Skin epidermis (tissue), 12 donors: Measurements from ENCODE around the gene RBM4B.
A peak's percentile ranks its signal among the peaks of the same experiment; 100 is the strongest.
"Not testable (repeated sequence)": the region's sequence is repeated elsewhere in the genome, so short reads cannot be mapped to it uniquely, and the experiment has no call there.

Source experiments
- H3K27ac ChIP-seq, 21 experiments: fragments of 200-600 bp; sonication (generic) in 11 of 21; one replicate each; pipeline ENCODE4 v1.5.0; 2020; ENCODE audit warnings: mild to moderate bottlenecking in 3 of 21, inconsistent platforms in 2 of 21, moderate library complexity in 2 of 21
- H3K4me3 ChIP-seq, 7 experiments: fragments of 200-600 bp; sonication (generic) in 2 of 7; one replicate each; pipeline ENCODE4 v1.5.0; 2020; ENCODE audit warnings: inconsistent platforms in 2 of 7, mild to moderate bottlenecking in 2 of 7, moderate library complexity in 1 of 7

The RBM4B gene, protein sequence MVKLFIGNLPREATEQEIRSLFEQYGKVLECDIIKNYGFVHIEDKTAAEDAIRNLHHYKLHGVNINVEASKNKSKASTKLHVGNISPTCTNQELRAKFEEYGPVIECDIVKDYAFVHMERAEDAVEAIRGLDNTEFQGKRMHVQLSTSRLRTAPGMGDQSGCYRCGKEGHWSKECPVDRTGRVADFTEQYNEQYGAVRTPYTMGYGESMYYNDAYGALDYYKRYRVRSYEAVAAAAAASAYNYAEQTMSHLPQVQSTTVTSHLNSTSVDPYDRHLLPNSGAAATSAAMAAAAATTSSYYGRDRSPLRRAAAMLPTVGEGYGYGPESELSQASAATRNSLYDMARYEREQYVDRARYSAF

DNA sequence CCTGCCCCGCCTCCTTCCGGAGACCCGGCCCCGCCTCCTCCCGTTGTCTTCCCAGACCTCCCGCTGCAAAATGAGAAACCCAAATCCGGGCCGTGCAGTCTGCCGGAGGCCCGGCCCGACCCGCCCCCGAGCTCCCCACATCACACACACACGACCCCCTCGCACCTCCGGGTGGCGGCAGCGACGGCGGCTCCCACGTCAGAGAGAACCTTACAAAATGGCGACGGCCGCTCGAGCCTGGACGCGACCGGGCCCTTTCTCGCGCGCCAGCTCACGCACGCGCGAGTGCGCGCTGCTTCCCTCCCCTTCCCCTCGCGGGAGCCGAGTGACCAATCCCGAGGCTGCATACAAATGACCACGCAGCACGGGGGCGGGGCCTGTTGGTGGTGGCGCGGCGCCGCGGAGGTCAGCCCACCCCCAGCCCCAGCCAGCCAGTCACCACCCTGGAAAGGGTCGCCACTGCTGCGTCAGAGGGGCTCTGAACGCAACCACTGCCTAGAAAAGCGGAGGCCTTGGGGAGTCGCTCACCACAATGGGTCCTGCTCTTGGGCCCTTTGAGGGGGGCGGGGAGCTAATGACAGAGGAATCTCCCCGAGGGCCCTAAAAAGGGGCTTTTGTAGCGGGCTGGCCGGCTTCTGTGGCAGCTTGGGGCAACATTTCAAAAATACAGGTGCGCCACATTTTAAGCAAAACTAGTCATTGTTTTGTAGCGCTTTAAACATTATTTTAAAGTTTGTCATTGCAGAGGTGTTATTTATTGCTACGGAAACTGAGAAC lies at the start of gene RBM4B:
Gene RBM4B (minus strand): TSS at position 289 of the 777 bp plus-strand sequence. CDS start 808 bp downstream, outside the sequence.
- H3K27ac ChIP-seq: peak within 1 kb of the TSS; percentile 54 to 98 (median 93)
- peak within 1 kb of the TSS; percentile 48 to 77 (median 67) for H3K4me3 ChIP-seq

DNA sequence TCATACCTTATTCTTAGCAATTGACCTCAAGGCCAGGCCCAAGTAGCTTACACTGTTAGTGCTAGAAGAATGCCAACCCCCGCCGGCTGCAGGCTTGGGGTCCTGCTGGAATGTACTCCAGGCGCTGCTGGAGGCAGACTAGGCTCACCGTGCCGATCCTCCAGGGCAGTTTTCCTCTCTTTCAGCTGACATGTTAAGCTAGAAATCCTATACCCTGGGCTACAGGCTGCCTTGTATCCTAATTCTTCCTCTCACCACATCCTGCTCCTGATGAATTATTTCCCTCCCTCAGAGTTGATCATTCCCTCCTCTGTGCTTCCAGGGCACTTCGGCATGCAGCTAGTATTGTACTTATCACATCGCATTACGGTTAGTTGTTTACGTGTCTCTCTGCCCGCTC lies 48.0 kb upstream of the RBM4B start:
- Histone ChIP-seq H3K4me3 (no peak overlapping the region), H3K27ac (no peak overlapping the region)

DNA sequence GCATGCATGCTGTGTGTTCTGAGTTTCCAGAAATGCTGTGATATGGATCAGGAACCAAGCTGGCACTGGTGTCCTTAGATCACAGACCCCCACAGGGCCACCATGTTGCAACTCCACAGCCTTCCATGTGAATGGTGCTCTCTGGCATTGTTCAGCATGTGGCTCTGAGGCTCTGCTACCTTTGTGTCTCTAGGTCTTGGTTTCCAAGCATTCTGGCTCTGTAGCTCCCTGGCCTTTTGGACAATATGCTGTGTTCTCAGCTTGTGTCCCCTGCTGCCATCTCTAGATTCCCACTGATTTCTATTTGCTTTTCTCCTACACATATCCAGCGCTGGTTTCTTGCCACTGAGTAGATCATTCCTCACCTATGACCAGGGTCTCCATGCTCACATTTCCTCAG lies 47.4 kb upstream of the RBM4B start:
- Histone ChIP-seq H3K4me3 (no peak overlapping the region), H3K27ac (no peak overlapping the region)

DNA sequence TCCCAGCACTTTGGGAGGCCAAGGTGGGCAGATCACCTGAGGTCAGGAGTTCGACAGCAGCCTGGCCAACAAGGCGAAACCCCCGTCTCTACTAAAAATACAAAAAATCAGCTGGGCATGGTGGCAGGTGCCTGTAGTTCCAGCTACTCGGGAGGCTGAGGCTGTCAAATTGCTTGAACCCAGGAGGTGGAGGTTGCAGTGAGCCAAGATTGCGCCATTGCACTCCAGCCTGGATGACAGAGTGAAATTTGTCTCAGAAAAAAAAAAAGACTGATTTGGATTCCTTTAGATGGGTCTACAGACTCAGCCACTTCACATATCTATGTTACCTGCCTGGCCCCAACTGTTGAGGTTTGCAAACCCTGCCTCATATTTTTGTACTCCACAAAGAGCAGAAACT lies 46.5 kb upstream of the RBM4B start:
- not testable (repeated sequence) for H3K27ac ChIP-seq

DNA sequence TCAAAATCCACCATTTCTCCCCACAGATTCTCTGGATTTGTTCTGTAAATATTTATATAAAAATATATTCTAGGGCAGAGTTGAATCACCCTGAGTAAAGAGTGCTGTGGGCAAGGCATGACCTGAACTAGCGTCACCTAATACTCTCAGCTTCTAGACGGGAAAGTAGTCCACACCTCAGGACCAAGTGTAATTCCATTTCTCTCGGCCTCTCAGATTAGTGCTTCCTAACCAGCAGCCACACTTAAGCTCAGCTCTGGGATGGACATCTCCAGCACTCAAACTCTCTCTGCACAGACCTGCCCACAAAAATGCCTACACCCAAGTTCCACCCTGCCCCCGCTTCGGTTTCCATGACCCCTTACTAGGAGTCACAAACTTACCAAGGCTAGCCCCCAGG lies 46.0 kb upstream of the RBM4B start:
- Histone ChIP-seq H3K4me3 (no peak overlapping the region), H3K27ac (no peak overlapping the region)

More for the DNA sequence above, 46.5 kb upstream of the RBM4B start:
- H3K4me3 ChIP-seq: not testable (repeated sequence)

DNA sequence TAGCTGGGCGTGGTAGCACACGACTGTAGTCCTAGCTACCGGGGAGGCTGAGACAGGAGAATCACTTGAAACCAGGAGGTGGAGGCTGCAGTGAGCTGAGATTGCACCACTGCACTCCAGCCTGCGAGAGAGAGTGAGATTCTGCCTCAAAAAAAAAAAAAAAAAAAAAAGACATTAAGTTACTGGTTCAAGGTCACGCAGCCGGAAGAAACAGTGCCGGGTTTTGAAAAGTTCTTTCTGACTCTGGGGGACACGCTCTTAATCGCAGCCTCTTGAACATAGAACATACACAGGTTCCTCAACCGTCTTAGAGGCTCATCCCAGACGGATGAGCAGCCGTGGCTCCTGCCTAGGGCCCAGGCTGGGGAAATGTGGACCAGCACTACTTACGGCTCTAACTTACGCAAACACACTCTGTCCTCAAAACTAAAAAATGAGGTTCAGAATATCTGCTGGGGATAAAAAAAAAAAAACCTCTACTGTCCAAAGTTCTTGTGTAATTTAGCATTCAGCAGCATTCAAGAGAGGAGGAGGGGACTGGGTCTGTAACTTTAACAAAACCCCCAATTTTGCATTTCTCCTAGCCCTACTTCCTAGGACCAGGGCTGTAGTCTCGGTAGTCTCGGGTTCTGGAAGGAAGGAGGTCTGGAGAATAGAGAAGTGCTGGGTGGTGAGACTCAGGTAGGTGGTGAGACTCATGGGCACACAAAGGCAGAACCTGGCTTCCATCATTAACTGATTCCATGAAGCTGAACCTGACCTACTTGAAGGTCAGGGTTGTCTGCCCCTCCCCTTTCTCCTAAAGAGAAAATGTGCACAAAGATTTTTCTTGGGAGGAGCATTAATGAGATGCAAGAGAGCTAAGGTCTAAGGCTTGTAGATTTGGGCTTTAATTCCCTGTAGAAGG lies 45.3 kb upstream of the RBM4B start:
- H3K4me3 ChIP-seq: no peak overlapping the region
- no peak overlapping the region for H3K27ac ChIP-seq

DNA sequence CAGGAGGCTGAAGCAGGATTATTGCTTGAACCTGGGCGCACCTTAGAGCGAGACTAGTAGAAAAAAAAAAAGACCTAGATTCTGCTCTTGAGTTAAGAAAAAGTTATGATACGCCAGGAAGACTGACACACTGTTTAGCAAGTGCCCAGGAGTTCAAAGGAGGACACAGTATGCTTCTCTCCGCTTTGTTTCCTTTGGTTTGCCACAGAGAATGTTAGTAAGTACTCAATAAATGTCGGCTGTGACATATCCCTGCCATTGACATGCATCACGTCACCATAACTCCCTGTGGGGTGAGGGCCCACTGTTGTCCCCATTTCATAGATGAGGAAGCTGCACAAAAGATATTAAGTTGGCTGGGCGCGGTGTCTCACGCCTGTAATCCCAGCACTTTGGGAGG lies 44.3 kb upstream of the RBM4B start:
- Histone ChIP-seq H3K4me3 (no peak overlapping the region), H3K27ac (no peak overlapping the region)

DNA sequence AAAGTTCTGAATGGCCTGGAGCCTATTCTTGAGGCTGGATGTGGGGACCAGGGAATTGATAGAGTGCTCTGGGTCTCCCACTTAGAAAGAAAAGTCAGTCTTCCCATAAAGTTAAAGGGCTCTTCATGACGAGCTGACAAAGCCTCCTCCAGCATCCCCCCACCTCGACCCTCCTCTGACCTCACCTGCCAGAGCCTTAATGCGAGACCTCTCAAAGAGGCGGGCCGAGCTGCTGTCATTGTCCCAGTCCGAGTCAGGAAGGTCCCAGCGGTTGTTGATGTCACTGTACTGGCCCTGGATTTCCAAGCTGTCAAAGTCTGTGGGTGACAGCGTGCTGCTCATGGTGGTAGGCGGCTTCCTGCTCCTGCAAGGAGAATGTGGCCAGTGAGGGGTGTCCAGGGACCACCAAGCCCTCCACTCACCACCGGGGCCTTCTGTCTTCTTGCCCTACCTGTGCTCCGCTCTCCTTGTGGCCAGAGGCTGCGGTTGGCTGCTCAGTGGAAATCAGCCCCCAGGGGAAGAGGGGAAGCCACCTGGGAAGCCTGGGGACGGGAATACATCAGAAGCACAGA lies 43.3 kb upstream of the RBM4B start:
- Histone ChIP-seq H3K4me3 (no peak overlapping the region), H3K27ac (peak overlapping the region in 14 of 21 experiments; percentile 10 to 88 (median 36))

DNA sequence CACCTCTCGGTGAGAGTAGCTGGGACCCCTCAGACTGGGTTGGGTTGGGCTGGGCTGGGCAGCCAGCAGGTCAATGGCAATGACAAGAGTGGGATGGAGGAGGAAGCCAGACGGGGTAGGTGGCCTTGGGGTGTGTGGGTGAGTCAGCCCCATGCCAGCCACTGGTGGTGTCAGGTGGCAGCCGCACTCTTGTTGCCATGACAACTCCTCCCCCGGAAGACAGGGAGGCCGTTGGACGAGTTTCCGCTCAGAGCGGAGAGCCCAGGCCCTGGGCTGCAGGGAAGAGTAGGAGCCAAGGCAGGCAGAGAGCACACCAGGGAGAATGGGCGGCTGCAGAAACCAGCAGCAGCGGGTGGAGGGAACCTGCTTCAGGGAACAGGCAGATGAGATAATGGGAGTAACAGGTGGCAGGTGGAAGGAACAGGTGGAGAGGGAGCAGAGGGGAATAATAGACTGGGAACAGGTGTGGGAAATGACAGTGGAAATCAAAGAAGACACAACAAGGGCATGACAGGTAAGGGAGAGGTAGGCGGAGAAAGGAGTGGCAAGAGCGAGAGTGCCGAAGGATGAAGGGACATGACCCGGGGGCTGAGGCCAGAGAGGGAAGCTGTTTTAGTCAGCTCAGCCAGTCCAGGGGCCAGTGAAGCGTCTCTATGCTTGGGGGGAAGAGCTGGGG lies 42.7 kb upstream of the RBM4B start:
- Histone ChIP-seq H3K4me3 (no peak overlapping the region), H3K27ac (peak overlapping the region in 15 of 21 experiments; percentile 10 to 88 (median 59))

DNA sequence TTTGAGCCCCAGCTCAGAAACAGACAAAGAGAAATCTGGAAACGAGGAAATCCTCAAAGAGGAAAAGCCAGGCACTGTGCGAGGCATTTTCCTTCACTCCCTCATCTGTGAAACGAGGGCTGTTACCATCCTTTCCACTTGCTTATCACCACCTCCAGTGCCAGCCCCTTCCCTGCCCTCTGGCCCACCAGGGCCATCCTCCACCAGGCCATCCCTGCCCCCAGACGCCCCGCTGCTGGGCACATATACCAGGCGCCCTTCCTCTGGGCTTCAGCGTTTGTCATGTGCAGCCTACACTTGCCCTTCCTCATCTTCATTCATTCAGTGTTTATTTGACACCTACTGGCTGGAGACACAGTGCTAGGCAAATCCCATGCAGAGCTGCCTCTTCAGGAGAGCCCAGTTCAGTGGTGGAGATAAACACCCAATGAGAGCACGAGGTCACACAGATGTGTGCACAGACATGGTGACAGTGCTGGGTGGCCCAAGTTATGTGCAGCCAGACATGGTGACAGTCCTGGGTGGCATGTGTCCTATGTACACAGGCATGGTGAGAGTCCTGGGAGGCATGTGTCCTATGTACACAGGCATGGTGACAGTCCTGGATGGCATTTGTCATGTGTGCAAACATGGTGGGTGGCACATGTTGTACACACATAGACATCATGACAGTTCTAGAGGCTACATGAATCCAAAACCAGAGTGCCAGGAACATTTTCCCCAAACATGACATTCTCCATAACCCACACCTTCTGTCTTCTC lies 41.6 kb upstream of the RBM4B start:
- Histone ChIP-seq H3K27ac (peak overlapping the region in 17 of 21 experiments; percentile 26 to 88 (median 78)), H3K4me3 (no peak overlapping the region)

DNA sequence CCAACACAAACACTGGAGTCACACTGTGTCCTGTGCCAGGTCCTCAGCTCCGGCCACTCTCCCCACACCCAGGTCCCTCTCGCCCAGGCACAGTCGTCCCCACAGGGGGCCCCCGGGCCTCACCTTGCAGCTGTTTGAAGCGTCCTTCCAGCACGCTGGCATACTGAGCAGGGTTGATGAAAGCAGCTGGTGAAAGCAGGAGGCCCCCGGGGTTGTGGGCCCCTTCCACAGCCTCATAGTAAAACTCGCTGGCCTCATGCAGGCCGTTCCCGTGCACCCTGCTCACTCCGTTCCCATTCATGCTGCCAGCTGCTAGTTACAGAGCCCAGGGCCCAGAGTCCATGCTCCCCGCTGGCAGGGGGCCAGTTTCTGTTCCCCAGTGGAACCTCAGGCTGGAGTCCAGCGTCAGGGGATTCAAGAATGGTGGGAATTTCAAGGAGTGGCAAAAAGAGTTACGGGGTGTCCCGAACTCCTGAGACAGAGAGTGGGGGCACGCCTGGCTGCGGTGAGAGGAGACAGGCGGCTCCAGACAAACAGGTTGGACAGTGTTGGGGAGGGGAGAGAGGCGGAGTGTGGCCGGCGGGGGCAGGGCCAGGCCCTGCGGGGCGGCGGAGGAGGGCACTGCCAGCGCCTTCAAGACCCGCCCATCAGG lies 40.8 kb upstream of the RBM4B start:
- Histone ChIP-seq H3K27ac (peak overlapping the region in 20 of 21 experiments; percentile 37 to 88 (median 78)), H3K4me3 (peak overlapping the region; percentile 24 to 44 (median 30))

DNA sequence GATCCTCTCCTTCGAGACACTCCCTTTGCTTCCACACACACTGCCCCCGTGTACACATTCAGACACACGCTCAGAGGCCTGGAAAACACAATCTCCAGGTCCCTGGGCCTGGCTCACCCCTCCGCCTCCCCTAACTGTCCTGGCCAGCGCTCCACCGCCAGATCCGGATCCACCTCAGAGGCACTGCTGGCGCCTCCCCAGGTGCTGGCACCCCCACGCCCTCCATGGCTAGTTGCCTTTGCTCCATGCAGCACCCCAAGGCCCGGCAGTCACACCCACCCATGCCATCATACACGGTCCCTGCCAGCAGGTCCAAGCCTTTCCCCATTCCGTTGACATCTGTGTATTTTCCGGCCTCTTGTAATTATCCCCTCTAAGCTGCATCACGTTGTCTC lies 40.2 kb upstream of the RBM4B start:
- Histone ChIP-seq H3K27ac (peak overlapping the region in 20 of 21 experiments; percentile 37 to 88 (median 78)), H3K4me3 (peak overlapping the region; percentile 24 to 44 (median 30))

DNA sequence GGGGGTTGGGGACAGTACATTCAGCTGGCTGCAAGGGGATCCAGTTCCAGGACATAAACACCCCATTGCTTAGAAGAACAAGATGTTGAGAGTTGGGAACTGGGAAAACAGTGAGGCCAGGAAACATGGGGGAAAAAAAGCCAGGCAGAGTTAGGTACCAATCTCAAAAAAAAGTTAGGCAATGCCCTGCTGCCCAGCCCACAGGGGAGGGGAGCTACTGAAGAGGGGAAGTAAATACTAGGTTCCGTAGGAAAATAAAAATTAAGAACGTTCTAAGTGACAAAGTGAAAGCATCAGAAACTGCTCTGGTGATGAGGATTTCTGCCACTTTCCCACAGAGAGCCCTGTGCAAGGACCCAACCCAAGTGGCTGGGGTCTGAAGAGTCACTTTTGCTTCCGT lies 39.3 kb upstream of the RBM4B start:
- Histone ChIP-seq H3K27ac (peak overlapping the region in 10 of 21 experiments; percentile 3 to 88 (median 84)), H3K4me3 (peak overlapping the region in 4 of 7 experiments; percentile 24 to 40 (median 34))

DNA sequence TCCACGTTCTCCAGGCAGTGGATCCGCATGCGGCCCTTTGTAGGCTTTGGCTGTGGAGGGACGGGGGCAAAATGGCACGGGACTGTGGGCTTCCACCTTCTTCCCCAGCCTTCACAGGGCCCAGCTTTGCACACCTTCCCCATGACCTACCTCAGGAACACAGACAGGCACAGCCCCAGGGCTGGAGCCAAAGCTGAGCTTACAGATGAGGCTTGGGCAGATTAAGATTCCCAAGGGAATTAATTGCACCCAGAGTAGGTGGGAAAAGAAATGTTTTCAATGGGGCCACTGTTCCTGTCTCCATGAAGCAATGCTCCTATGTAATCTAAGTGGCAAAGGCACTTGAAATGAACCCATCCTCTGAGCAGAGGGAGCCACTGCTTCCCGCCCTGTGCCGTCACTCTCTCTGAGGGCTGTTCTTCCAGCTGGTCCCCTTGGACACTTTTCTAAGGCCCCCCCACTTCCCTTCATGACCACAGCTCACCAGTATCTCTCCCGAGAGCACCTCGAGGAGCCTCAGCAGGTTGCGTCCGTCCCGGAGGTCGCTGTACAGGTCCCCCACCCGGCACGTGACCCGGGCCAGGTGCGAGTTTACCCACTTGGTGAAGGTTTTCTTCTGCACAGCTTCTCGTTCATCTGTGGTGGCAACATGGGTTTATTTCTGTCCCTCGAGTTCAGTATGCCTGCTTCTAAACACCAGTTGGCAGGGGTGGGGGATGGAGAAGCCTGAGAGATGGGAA lies 37.8 kb upstream of the RBM4B start:
- H3K4me3 ChIP-seq: no peak overlapping the region
- H3K27ac ChIP-seq: no peak overlapping the region

DNA sequence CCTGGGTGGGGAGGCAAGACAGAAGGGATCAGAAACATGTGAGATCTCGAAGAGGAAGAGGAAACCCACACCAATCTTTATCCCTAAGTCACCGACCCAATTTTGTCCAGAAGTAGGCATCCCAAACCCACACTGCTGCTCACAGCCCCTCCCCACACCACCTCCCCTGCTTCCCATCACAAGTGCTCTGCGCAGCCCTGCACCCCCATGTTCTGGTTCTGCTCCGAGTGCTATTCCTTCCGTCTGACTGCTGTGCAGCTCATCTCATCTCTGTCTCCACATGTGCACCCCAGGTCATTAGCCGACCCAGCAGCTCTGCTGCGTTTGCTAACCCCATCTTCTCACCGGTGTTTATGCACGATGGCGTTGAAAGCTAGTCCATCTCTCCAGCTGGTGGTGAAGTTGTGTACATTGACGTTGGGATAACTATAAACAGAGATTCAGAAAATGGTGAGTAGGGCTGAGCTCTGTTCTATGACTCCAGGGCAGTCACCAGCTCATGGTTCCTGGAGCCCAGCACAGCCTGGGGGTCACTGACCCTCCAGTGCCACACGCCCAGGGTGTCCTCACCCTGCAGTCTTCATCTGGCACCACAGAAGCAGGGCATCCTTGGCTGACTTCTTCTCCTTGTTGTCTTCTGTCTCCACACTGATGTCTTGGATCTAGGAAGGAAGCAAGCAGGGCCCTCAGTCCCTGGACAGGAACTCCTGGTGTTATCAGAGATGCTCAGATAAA lies 36.2 kb upstream of the RBM4B start:
- no peak overlapping the region for H3K4me3 ChIP-seq
- H3K27ac ChIP-seq: no peak overlapping the region

DNA sequence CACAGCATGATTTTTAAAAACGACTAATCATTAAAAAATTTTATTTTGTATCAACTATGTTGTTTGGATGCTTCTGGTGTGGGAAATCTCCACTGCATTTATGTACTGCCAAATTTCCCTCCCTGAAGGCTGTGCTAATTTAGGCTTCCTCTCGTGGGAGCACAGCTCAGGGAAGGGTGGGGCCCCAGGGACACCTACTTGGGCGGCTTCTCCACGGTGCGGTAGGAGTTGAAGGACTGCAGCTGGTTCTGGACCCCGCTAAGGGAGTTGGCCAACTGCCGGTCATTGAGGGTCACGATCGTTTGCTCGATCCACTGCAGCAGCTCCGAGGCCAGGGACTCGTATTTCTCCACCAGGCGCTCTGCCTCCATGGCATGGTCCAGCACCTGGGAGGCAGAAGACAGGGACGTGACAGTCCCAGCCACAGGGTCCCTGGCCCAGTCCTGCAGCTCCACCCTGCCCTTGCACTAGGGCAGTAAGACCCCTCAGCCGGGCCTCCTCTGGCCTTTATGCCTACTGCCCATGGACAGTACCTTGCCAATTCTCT lies 32.8 kb upstream of the RBM4B start:
- H3K4me3 ChIP-seq: no peak overlapping the region
- peak overlapping the region in 6 of 21 experiments; percentile 7 to 47 (median 36) for H3K27ac ChIP-seq
